B cell (primary cell): Measurements from ENCODE around the gene RIN3.

ENCODE experiments used
- EZH2 ChIP-seq: IDR thresholded peaks from 2 replicates; pipeline ENCODE4 v1.6.1; 2012; ENCODE audit warnings: borderline replicate concordance, low read depth, mild to moderate bottlenecking, moderate library complexity, low read length; ENCODE audit not compliant: insufficient read depth, poor library complexity, severe bottlenecking
- TF ChIP-seq, protein P1 (sequence below): fragments of 200-600 bp; IDR thresholded peaks from one replicate; pipeline ENCODE4 v1.8.0; 2022; ENCODE audit warnings: antibody characterized with exemption, mild to moderate bottlenecking

DNA sequence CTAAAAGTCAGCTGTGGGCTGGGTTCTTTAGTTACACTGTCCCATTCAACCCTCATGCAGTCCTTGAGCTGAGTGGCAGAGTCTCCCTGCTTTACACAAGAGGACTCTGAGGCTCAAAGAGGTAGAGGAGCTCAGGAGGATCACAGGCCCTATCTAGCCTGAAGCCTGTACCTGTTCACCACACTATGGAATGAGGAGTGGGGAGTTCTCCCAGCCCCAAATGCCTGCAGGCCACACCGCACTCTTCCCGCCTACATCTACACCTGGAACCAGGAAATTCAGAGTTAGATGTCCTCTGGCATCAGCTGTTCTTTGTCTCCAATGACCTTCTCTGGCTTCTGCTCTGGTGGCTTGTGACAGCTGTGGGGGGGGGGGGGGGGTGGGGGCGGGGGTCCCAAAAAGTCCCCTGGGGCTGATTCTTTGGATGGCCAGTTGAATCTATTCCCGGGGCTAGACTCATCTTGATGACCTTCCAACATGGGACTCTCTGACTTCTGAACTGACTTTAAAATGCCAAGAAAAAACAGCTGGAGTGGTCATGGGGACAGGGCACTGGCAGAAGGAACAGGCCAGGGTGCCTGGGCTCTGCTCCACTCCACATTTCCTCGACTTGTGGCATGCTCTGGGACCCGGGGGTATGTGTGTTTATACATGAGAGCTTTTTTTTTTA is 30.6 kb downstream of the RIN3 start:
- TF ChIP-seq, protein P1, sequence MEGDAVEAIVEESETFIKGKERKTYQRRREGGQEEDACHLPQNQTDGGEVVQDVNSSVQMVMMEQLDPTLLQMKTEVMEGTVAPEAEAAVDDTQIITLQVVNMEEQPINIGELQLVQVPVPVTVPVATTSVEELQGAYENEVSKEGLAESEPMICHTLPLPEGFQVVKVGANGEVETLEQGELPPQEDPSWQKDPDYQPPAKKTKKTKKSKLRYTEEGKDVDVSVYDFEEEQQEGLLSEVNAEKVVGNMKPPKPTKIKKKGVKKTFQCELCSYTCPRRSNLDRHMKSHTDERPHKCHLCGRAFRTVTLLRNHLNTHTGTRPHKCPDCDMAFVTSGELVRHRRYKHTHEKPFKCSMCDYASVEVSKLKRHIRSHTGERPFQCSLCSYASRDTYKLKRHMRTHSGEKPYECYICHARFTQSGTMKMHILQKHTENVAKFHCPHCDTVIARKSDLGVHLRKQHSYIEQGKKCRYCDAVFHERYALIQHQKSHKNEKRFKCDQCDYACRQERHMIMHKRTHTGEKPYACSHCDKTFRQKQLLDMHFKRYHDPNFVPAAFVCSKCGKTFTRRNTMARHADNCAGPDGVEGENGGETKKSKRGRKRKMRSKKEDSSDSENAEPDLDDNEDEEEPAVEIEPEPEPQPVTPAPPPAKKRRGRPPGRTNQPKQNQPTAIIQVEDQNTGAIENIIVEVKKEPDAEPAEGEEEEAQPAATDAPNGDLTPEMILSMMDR = no peak
- no peak for TF ChIP-seq EZH2
